Activated CD4-positive, alpha-beta T cell treated with anti-CD3 and anti-CD28 coated beads, Interleukin-2, Interleukin-4, amounts not matched to agents 100 ng/mL and 50 ng/mL, durations not matched to agents 16 hours and 8 hours (primary cell): ENCODE results near the gene OTOS.

Source experiments
- DNase-seq: peaks from one replicate; pipeline ENCODE4 v3.0.0-alpha.2; 2020; ENCODE audit warnings: low spot score

Gene OTOS

DNA sequence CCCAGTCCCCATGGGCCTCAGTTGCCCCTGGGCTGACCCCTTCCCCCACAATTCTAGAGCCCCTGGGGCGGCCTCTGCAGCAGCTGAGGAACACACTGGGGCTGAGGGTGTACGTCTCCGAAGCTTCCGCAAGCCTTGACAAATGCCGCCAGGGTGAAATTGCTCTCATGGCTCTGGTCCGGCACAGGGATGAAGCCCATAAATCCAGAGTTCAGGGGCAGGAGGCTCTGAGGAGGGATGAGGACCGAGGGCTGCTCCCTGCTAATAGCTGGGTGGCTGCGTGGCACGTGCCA, 27.1 kb upstream of the OTOS start:
- no peak for DNase-seq

GRCh38 chr2:240166761-240167587, 26.5 kb upstream of the OTOS start:
- DNase-seq, result no peak

- DNase-seq, result no peak
Observed at GRCh38 chr2:240166191-240166590, 25.7 kb upstream of the OTOS start.

DNA sequence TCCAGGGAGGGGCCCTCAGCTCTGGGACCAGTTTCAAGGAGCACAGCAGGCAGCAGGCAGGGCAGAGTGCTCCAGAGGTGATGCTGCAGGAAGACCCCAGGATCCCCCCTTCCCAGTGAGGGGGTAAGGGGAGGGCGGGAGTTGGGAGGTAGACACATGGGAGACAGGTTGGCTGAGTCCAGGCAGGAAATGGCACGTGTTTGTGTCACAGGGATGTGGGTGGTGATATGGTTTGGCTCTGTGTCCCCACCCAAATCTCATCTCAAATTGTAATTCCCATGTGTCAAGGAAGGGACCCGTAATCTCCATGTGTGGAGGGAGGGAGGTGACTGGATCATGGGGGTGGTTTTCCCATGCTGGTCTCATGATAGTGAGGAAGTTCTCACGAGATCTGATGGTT, 25.2 kb upstream of the OTOS start:
- DNase-seq, result no peak

DNA sequence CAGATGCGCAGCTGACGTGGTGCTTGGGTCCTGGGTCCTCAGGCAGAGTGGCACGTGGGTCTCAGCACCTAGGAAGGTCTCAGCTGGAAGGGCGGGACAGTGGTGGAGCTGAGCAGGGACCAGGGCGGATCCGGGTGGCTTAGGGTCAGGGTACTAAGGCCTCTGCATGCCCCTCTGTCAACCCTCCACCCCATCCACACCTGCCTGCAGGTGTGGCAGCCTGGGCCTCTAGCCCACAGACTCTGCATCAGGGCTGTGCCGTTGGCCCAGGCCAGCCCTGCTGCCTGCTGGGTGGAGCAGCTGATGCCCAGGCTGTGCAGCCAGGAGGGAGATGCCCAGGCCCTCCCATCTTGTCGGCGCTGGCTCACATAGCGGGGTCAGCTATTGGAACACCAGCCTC, 24.6 kb upstream of the OTOS start:
- DNase-seq, result no peak

DNA sequence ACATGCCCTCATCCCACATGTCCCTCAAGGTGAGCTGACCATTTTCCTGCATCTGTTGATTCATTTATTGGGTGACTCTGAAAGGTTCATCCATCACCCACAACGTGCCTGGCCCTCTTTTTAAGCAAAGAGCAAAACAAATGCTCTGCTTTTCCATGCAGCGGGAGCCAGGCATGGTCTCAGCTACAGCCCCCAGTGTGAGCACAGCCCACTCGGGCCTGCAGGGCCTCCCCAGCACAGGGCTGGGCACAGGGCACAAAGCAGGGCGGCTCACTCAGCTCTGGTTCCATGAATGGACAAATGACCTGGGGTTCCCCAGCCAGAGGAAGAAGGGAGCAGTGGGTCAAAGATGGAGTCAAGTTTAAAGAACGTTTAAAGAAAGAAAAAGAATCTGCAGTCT, 24.1 kb upstream of the OTOS start:
- no peak for DNase-seq

DNA sequence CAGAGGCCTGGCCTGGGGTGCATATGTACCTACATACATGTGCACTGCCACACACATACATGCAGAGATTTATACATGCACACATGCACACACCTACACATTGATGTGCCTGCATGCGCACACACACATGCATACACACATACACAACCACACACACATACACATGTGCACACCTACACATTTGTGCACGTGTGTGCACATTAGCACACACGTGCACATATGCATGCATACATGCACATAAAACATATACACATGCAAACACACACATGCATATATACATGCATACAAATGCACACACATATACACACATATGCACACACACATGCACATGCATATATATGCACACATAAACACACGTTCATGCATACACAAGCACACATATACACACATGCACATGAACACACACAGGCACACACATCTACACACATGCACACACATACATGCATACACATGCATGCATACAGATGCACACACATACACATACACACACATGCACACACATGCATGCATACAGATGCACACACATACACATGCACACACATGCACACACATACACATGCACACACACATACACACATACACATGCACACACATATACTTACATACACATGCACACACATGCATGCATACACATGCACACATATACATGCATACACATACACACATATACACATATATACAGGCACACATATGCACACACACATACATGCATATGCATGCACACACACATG, 23.6 kb upstream of the OTOS start:
- DNase-seq, result no peak

DNA sequence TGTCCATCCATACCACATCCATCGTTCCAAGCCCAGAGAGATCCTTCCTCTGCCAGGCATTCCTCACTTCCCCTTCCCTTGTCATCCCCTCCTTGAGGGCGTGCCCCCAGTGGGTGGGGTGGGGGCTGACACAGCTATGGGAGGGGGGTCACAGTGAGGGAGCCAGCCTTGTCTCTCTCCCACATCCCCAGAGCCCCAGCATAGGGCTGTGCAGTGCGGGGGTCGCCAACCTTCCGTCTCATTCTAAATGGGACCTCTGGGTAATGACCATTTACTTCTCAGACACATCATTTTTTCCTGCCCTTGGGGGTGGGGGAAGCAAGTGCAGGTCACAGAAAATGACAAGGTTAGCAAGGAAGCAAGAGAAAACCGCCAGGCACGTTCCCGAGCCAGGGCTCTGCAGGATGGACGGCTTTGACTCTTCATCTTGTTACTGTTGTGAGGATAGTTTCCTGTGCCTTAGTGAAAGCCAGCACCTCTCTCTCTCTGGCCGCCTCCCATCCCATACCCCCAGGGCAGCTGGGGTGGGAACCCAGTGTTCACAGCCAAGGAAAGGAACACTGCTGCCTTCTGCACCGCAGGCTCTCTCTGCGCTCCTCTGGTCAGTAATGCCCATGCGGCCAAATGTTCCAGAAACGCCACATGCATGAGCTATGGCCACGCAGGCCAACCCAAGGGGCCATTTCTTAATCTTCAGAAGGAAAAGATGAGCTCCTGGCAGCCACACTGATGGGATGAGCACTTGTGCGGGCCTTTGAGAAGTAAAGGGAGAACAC, 22.7 kb upstream of the OTOS start:
- DNase-seq, result no peak

DNA sequence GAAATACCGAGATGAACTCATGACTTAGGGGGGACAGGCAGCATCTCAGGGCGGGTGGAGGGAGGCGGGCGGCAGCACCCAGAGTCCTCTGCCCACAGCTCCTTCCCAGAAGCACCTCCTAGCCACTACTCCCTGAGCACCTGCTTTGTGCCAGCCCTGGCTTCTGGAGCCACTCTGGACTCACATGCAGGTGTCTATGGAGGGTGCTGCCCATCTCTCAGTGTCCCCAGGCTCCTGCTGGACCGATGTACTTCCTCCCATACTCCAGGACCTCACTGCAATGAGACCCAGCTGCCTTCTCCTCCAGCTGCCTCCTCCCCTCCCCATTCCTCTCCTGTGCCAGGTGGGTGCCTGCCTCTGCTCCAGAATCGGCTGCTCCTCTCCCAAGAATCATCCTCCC, 22.1 kb upstream of the OTOS start:
- DNase-seq, result no peak

DNA sequence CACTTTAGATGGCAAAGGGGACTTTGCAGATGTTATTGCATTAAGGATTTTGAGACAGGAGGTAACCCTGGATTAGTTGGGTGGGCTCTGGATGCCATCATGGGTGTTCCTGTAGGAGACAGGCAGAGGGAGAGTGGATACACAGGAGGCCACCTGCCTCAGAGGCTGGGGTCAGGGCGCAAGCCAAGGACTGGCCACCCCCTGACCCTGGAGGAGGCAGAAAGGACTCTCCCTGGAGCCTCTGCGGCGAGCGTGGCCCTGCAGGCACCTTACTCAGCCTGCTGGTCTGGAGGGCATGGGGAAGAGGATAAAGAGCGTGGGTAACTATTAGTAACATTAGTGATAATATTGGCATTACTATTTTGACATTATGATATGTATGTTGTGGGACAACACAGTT, 21.6 kb upstream of the OTOS start:
- no peak for DNase-seq

GRCh38 chr2:240161087-240161750, 20.8 kb upstream of the OTOS start:
- DNase-seq, result no peak

DNA sequence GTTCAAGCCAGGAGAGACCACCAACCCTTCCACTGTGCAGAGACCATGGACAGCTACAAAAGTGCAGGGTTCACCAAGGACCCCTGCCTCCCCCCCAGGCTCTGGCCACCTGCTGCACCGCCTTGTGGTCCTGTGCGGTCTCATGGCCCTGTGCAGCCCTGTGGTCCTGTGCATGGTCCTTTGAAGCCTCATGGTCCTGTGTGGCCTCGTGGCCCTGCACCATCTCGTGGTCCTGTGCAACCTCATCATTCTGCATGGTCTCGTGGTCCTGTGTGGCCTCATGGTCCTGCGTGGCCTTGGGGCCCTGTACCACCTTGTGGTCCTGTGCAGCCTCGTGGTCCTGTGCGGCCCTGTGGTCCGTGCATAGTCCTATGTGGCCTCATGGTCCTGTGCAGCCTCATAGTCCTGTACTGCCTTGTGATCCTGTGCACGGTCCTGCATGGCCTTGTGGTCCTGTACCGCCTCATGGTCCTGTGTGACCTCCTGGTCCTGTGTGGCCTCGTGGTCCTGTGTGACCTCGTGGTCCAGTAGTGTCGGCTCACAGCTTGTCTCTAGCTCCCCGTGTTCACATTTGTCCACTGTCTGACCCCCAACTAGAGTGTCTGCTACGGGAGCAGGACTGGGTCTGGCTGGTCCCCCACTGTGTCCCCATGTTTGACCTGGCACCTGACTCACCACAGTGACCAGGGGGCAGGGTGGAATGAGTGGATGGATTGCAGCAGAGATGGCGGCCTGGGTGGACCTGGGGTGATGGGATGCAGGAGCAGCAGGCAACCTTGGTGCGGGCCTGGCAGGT, 20.0 kb upstream of the OTOS start:
- no peak for DNase-seq

DNA sequence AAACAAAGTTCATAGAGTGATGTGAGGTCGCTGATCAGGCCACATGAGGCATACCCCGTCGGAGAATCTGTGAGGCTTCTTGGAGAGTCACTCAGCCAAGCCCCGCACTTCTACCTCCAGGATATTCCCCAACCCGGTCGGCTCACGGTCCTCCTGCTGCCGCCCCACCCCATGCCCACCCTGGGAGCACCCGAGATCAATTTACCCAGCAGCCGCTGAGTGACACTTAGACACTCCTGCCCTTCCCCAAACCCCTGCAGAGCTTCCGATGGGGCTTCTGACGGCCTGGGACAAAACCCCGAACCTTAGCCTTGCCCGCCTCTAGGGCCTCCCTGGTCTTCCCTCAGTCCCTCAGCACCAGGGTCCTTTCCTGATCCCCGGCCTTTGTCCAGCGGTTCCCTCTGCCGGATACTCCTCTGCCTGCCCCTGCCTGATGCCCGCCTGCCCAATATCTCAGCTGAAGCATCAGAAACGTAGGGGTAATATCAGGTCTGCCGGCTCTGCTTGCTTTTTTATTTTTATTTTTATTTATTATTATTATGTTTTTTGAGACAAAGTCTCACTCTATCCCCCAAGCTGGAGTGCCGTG, 18.9 kb upstream of the OTOS start:
- no peak for DNase-seq

DNA sequence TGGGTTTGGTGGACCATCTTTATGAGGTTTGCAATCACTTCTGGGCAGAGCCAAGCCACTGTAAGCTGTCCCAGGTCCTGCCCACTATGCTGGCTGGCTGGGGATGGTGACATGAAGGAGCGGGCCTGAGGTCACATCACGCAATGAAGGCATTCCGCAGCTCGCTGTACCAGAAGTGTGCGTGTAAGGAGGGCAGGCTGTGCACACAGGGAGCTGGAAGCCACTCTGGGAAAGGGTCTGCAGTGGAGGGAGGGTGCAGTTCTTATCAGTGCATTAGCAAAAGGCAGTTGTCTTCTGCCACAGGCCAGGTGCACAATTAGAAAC, 16.7 kb upstream of the OTOS start:
- no peak for DNase-seq

DNA sequence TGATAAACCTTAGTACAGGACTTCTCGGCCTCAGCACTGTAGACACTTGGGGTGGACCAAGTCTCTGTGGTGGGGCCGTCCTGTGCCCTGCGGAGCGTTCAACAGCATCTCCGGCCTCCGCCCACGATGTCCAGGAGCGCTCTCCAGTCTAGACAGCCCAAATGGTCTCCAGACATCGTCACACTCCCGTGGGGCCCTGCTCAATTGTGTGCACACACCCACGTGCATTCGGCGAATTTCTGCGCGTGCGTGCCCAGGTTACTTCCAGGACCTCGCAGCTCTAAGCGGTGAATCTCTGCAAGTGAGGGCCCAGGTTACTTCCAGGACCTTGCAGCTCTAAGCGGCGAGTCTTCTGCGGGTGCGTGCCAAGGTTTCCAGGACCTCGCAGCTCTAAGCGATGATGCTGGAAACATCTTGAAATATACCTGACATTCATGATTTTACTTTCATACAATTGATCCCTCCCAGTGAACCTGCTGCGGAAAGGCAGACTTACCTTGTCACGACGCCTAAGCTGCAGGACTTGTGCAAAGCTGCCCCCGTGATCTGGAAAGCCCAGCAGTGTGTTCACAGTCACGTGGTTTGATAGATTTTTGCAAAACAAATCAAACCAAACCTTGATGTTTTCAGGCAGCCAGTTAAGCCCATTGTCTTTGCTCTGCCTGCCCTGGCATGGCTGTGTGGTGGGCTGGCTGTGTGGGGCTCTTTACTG, 16.1 kb upstream of the OTOS start:
- DNase-seq, result no peak

DNA sequence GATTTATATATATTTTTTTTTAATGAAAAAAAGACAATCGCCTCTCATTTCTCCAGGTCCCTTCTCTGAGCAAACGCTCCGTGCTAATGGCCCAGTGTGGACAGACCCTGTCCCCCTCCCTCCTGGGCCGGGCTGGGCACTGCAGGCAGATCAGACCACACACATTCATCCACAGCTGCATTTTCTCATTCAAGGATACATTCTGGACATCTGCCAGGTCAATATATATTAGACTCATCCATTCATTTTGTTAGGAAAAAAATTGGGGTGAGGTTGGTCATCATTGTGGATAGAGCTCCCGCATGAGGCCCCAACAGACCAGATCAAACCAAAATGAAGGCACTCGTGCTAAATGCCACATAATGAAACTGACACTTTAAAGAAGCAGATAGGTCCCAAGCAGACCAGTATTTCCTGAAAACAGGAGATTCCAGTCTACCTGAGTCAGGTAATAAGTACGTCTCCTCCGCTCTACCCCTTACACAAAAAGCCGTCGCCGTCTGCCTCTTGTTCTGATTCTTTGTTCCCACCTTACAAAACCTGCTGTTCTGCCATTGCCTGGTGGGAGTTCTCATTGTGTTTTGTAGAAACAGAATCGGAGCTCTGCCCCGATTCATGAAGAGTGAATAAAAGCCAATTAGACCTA, 15.4 kb upstream of the OTOS start:
- no peak for DNase-seq

DNA sequence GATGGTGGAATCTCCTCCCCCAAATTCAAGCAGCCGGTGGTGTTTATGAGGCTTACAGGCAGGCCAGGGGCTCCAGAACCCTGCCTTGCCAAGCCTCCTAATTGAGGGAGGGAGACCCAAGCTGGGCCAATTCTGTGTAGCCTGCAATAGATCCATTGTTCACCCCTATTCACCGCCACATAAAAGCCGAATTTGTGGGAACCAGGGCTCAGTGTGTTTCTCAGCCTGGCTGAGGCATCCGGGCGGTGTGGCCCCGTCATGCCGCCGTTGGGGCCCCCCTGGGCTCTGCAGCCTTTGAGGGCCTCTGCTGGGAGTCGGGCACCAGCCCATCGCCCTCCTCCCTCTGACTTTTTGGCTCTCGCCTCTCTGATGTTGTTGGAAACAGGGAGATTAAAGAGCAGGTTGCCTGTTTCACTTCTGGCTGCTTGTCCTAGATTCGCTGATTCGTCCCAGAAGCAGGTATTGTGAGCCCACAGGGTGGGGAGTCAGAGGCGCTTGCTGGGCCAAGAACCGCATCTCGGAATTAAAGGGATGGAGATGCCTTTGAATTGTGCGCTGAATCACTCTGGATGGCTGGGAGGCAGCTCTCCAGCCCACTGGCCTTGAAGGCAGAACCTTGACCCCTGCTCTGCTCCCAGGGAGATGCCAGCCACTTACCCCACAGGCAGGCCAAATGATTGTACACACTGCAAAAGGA, 14.7 kb upstream of the OTOS start:
- DNase-seq, result no peak

DNA sequence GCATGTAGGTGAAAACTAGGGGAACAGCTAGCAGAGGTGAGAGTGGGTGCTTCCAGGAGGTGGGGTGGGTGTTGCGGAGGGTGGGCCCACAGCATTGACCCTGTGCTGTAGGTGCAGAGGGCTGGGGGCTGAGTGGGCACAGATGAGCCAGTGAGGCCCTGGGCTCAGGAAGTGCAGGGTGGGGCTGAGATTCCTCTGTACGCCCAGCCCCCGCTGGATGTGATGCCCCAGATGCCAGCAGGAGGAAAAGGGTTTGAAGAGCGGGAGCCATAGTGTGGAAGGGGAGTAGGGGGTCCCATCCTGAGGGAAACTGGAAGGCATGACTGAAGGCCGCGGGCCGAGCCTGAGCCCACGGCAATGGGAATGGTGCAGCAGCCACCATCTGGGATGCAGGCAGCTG, 14.1 kb upstream of the OTOS start:
- no peak for DNase-seq

DNA sequence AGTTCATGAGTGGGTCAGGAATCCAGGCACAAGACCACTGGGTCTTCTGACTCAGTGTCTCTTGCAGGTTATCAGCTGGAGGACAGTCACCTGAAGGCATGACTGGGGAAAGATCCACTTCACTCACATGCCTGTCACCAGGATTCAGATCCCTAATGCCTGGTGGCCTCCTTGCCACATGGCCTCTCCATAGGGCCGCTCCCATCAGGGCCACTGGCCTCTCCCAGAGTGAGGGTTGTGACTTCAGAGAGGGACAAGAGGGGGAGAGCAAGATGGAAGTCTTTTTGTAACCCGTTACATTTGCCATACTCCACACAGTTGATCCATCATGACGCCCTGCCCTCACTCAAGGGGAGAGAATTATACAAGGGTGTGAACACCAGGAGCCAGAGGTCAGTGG, 13.0 kb upstream of the OTOS start:
- no peak for DNase-seq
